Subcutaneous adipose tissue (tissue), 4 donors: ENCODE results near the gene ANKRD42. TPM values are rescaled to one million over a fixed set of nuclear protein-coding genes. Genes with fewer than 3 reads are reported as not detected.

ENCODE experiments used
- total RNA-seq, 4 donors: library from RNA; depleted of rRNA; stranded (reverse); fragments of >200 nt; gene quantifications; one replicate each; pipeline ENCODE4 v1.1.0, GENCODE V29; 2016
- TF ChIP-seq, protein P1 (sequence below): fragments of 450-650 bp; IDR thresholded peaks from one replicate; pipeline ENCODE4 v1.5.1; 2016; ENCODE audit warnings: low read depth, mild to moderate bottlenecking, control low read depth, antibody characterized with exemption, moderate library complexity

Gene ANKRD42
- total RNA-seq: 10 to 100 TPM in 3 of 4 donors, 1 to 10 TPM in 1; 6.7 to 16.8 (median 11.1) TPM

GRCh38 chr11:83193315-83194280, at the start of gene ANKRD42:
ANKRD42 (plus strand) TSS chr11:83193712; CDS start chr11:83194671, 959 bp downstream.
- TF ChIP-seq, protein P1, sequence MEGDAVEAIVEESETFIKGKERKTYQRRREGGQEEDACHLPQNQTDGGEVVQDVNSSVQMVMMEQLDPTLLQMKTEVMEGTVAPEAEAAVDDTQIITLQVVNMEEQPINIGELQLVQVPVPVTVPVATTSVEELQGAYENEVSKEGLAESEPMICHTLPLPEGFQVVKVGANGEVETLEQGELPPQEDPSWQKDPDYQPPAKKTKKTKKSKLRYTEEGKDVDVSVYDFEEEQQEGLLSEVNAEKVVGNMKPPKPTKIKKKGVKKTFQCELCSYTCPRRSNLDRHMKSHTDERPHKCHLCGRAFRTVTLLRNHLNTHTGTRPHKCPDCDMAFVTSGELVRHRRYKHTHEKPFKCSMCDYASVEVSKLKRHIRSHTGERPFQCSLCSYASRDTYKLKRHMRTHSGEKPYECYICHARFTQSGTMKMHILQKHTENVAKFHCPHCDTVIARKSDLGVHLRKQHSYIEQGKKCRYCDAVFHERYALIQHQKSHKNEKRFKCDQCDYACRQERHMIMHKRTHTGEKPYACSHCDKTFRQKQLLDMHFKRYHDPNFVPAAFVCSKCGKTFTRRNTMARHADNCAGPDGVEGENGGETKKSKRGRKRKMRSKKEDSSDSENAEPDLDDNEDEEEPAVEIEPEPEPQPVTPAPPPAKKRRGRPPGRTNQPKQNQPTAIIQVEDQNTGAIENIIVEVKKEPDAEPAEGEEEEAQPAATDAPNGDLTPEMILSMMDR: no peak

GRCh38 chr11:83147895-83148294, 45.6 kb upstream of the ANKRD42 start:
- TF ChIP-seq, protein P1: no peak

GRCh38 chr11:83150450-83150849, 43.1 kb upstream of the ANKRD42 start:
- TF ChIP-seq, protein P1: no peak

GRCh38 chr11:83151274-83151977, 42.1 kb upstream of the ANKRD42 start:
- TF ChIP-seq, protein P1: no peak

- TF ChIP-seq, protein P1: no peak
Measured at GRCh38 chr11:83152264-83152663, 41.2 kb upstream of the ANKRD42 start.

DNA sequence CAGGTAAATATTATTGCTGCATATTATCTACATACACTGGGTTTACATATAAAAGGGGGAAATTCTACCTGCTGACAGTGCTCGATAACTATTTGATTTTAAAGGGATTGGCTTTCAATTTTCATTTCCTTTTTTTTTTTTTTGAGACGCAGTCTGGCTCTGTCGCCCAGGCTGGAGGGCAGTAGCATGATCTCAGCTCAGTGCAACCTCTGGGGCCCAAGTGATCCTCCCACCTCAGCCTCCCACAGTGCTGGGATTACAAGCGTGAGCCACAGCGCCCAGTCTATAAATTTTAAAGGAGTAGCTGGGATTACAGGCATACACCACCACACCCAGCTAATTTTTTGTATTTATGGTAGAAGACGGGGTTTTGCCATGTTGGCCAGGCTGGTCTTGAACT, 39.7 kb upstream of the ANKRD42 start:
- TF ChIP-seq, protein P1: no peak
